KMS-11 (cell line): ENCODE measurements around the gene CTDNEP1.

ENCODE experiments used
- H2AFZ ChIP-seq: fragments of 200-600 bp; sonication (generic); 2 replicates; pipeline ENCODE4 v1.6.1; 2016; ENCODE audit warnings: antibody characterized with exemption, mixed run types, low read depth
- H3K27ac ChIP-seq: fragments of 200-600 bp; sonication (generic); 2 replicates; pipeline ENCODE4 v1.6.1; 2016; ENCODE audit warnings: mild to moderate bottlenecking, mixed run types
- H3K27me3 ChIP-seq: fragments of 200-600 bp; sonication (generic); 2 replicates; pipeline ENCODE4 v1.6.1; 2017; ENCODE audit warnings: mild to moderate bottlenecking, low read depth, mixed run types, moderate library complexity; ENCODE audit not compliant: insufficient read depth
- H3K36me3 ChIP-seq: fragments of 200-600 bp; sonication (generic); 2 replicates; pipeline ENCODE4 v1.6.1; 2017; ENCODE audit warnings: mild to moderate bottlenecking, mixed run types; ENCODE audit not compliant: insufficient read depth
- H3K4me1 ChIP-seq: fragments of 200-600 bp; sonication (generic); 2 replicates; pipeline ENCODE4 v1.6.1; 2016; ENCODE audit warnings: mild to moderate bottlenecking, low read depth, mixed run types; ENCODE audit not compliant: poor library complexity, severe bottlenecking
- H3K4me2 ChIP-seq: fragments of 200-600 bp; sonication (generic); 2 replicates; pipeline ENCODE4 v1.7.0; 2016; ENCODE audit warnings: mild to moderate bottlenecking, mixed run types
- H3K4me3 ChIP-seq: fragments of 200-600 bp; sonication (generic); IDR thresholded peaks from 2 replicates; pipeline ENCODE4 v1.6.1; 2017; ENCODE audit warnings: low read depth, low read length, mixed read lengths; ENCODE audit not compliant: insufficient read depth
- H3K79me2 ChIP-seq: fragments of 200-600 bp; sonication (generic); 2 replicates; pipeline ENCODE4 v1.6.1; 2016; ENCODE audit warnings: low read depth, mixed run types; ENCODE audit not compliant: insufficient read depth
- H3K9ac ChIP-seq: fragments of 200-600 bp; sonication (generic); 2 replicates; pipeline ENCODE4 v1.6.1; 2016; ENCODE audit warnings: mild to moderate bottlenecking, mixed run types
- H4K20me1 ChIP-seq: fragments of 200-600 bp; sonication (generic); 2 replicates; pipeline ENCODE4 v1.6.1; 2016; ENCODE audit warnings: mild to moderate bottlenecking, mixed run types; ENCODE audit not compliant: insufficient read depth
- CTCF ChIP-seq: fragments of 200-600 bp; sonication (generic); conservative IDR thresholded peaks from 2 replicates; pipeline ENCODE4 v1.6.1; 2017; ENCODE audit warnings: low read depth, mild to moderate bottlenecking, antibody characterized with exemption, low read length, moderate library complexity, mixed read lengths

The CTDNEP1 gene

GRCh38 chr17:7229504-7229903 is 22.0 kb downstream of the CTDNEP1 start:
- Histone ChIP-seq H4K20me1 (no peaks in the 10 kb centered on the region), H3K79me2 (no peaks in the 10 kb centered on the region), H3K27ac (no peak overlapping the region), H2AFZ (no peak overlapping the region), H3K36me3 (no peaks in the 10 kb centered on the region), H3K4me2 (no peak overlapping the region), H3K9ac (no peak overlapping the region), H3K4me1 (no peaks in the 10 kb centered on the region), H3K4me3 (no peak overlapping the region), H3K27me3 (no peaks in the 10 kb centered on the region)
- TF ChIP-seq CTCF = no peak

GRCh38 chr17:7228920-7229319 is 22.6 kb downstream of the CTDNEP1 start:
- Histone ChIP-seq H3K9ac (no peak overlapping the region), H3K4me1 (no peaks in the 10 kb centered on the region), H3K79me2 (no peaks in the 10 kb centered on the region), H3K36me3 (no peaks in the 10 kb centered on the region), H3K4me3 (no peak overlapping the region), H3K4me2 (no peak overlapping the region), H3K27ac (no peak overlapping the region), H2AFZ (no peak overlapping the region), H4K20me1 (no peaks in the 10 kb centered on the region), H3K27me3 (no peaks in the 10 kb centered on the region)
- TF ChIP-seq CTCF = no peak

- no peaks in the 10 kb centered on the region for H3K27me3 ChIP-seq
- H3K9ac ChIP-seq = no peak overlapping the region
- no peak overlapping the region for H3K4me2 ChIP-seq
- H3K79me2 ChIP-seq = no peaks in the 10 kb centered on the region
- no peaks in the 10 kb centered on the region for H3K4me1 ChIP-seq
- no peaks in the 10 kb centered on the region for H4K20me1 ChIP-seq
- H3K27ac ChIP-seq = no peak overlapping the region
- TF ChIP-seq CTCF = no peak
- H3K4me3 ChIP-seq = no peak overlapping the region
- H3K36me3 ChIP-seq = no peaks in the 10 kb centered on the region
- H2AFZ ChIP-seq = no peak overlapping the region
These were observed 24.5 kb downstream of the CTDNEP1 start for GRCh38 chr17:7226721-7227710.

- H3K4me3 ChIP-seq = no peak overlapping the region
- no peak for TF ChIP-seq CTCF
- H3K79me2 ChIP-seq = no peaks in the 10 kb centered on the region
- no peak overlapping the region for H3K27ac ChIP-seq
- no peaks in the 10 kb centered on the region for H4K20me1 ChIP-seq
- no peak overlapping the region for H3K9ac ChIP-seq
- no peaks in the 10 kb centered on the region for H3K4me1 ChIP-seq
- no peaks in the 10 kb centered on the region for H3K27me3 ChIP-seq
- H3K4me2 ChIP-seq = no peak overlapping the region
- no peaks in the 10 kb centered on the region for H3K36me3 ChIP-seq
- H2AFZ ChIP-seq = no peak overlapping the region
These were observed 25.7 kb downstream of the CTDNEP1 start for GRCh38 chr17:7225711-7226331.
